IMR-90 (cell line): ENCODE measurements around the gene MEGF11. TPM values are rescaled to one million over a fixed set of nuclear protein-coding genes. Genes with fewer than 3 reads are reported as not detected.

Experiments
- ATAC-seq: fragments of 200-7000 bp; cut with Tn5 transposase; 2 replicates; pipeline ENCODE4 v1.9.1; 2020; ENCODE audit warnings: low read depth, mild to moderate bottlenecking, moderate library complexity
- BruUV-seq: library from RNA; stranded (reverse); fragments of 400-500 nt; replicated peaks from 2 replicates; lab custom pipeline; 2021; lab: Mats Ljungman, UMichigan
- CTCF ChIA-PET: fragments of 300-600 bp; formaldehyde crosslinking; extraction: SDS; loops from one replicate; lab custom pipeline; 2021; ENCODE audit warnings: antibody characterized with exemption; lab: Yijun Ruan, JAX
- POLR2A ChIA-PET: fragments of 300-600 bp; sonication (Branson Sonifier 250); formaldehyde crosslinking; loops from one replicate; lab custom pipeline; 2022; ENCODE audit warnings: antibody characterized with exemption; ENCODE audit not compliant: unreplicated experiment; lab: Charles Lee
- DNase-seq: peaks from one replicate; pipeline ENCODE4 v3.0.0; 2013
- H2AFZ ChIP-seq: replicated peaks from 2 replicates; pipeline ENCODE3; 2013; ENCODE audit warnings: low read length, mild to moderate bottlenecking; ENCODE audit not compliant: poor library complexity
- H2AK5ac ChIP-seq: 2 replicates; pipeline ENCODE4 v1.6.1; 2013; ENCODE audit warnings: low read depth, low read length, inconsistent platforms
- H2AK9ac ChIP-seq: replicated peaks from 2 replicates; pipeline ENCODE3; 2013; ENCODE audit warnings: mild to moderate bottlenecking, low read depth, low read length, moderate library complexity; ENCODE audit not compliant: poor library complexity
- H2BK120ac ChIP-seq: 2 replicates; pipeline ENCODE4 v1.6.1; 2013; ENCODE audit warnings: low read depth, low read length, inconsistent platforms
- H2BK15ac ChIP-seq: 3 replicates; pipeline ENCODE4 v1.6.1; 2013; ENCODE audit warnings: low read depth, low read length, inconsistent platforms
- H2BK20ac ChIP-seq: 2 replicates; pipeline ENCODE4 v1.6.1; 2013; ENCODE audit warnings: low read depth, mild to moderate bottlenecking, inconsistent platforms, low read length, moderate library complexity
- H2BK5ac ChIP-seq: 2 replicates; pipeline ENCODE4 v1.6.1; 2013; ENCODE audit warnings: mild to moderate bottlenecking, low read depth, low read length, inconsistent platforms; ENCODE audit not compliant: poor library complexity, severe bottlenecking
- H3K14ac ChIP-seq: replicated peaks from 2 replicates; pipeline ENCODE4 v1.6.1; 2013; ENCODE audit warnings: low read depth, low read length, inconsistent platforms
- H3K18ac ChIP-seq: 2 replicates; pipeline ENCODE4 v1.6.1; 2013; ENCODE audit warnings: low read depth, low read length, control low read depth
- H3K23ac ChIP-seq: 2 replicates; pipeline ENCODE4 v1.6.1; 2013; ENCODE audit warnings: low read depth, low read length, inconsistent platforms
- H3K27ac ChIP-seq: 2 replicates; pipeline ENCODE4 v1.5.1; 2013; ENCODE audit warnings: mild to moderate bottlenecking, control low read depth, low read length; ENCODE audit not compliant: insufficient read depth
- H3K27me3 ChIP-seq: 2 replicates; pipeline ENCODE4 v1.6.1; 2013; ENCODE audit warnings: low read length; ENCODE audit not compliant: control insufficient read depth, insufficient read depth
- H3K36me3 ChIP-seq: 2 replicates; pipeline ENCODE4 v1.6.1; 2013; ENCODE audit warnings: low read length, mixed read lengths; ENCODE audit not compliant: control insufficient read depth, insufficient read depth
- H3K4ac ChIP-seq: 2 replicates; pipeline ENCODE4 v1.6.1; 2013; ENCODE audit warnings: low read depth, low read length, inconsistent platforms
- H3K4me1 ChIP-seq: 2 replicates; pipeline ENCODE4 v1.6.1; 2013; ENCODE audit warnings: low read length, mixed read lengths; ENCODE audit not compliant: control insufficient read depth, insufficient read depth
- H3K4me2 ChIP-seq: 2 replicates; pipeline ENCODE4 v1.6.1; 2013; ENCODE audit warnings: low read depth, mild to moderate bottlenecking, control low read depth, low read length, moderate library complexity
- H3K4me3 ChIP-seq: 2 replicates; pipeline ENCODE4 v1.5.1; 2013; ENCODE audit warnings: low read depth, mild to moderate bottlenecking, control low read depth, low read length, moderate library complexity; ENCODE audit not compliant: insufficient read depth
- H3K56ac ChIP-seq: 2 replicates; pipeline ENCODE4 v1.6.1; 2013; ENCODE audit warnings: low read length, inconsistent platforms; ENCODE audit not compliant: insufficient read depth; ENCODE audit errors: extremely low read depth
- H3K79me1 ChIP-seq, 2 experiments: 2 replicates each; pipeline ENCODE4 v1.6.1; 2013; ENCODE audit warnings: low read length in 2 of 2, inconsistent platforms in 1 of 2, low read depth in 1 of 2
- H3K9ac ChIP-seq: 2 replicates; pipeline ENCODE4 v1.6.1; 2013; ENCODE audit warnings: low read depth, low read length, control low read depth
- H3K9me1 ChIP-seq: 2 replicates; pipeline ENCODE4 v1.6.1; 2013; ENCODE audit warnings: low read length, inconsistent platforms; ENCODE audit not compliant: insufficient read depth
- H3K9me3 ChIP-seq: 2 replicates; pipeline ENCODE4 v1.6.1; 2013; ENCODE audit warnings: low read length; ENCODE audit not compliant: control insufficient read depth, insufficient read depth
- H4K20me1 ChIP-seq: 2 replicates; pipeline ENCODE4 v1.6.1; 2013; ENCODE audit warnings: low read length, inconsistent platforms; ENCODE audit not compliant: insufficient read depth
- H4K5ac ChIP-seq: 2 replicates; pipeline ENCODE4 v1.6.1; 2013; ENCODE audit warnings: mild to moderate bottlenecking, low read depth, low read length, control low read depth
- H4K8ac ChIP-seq, 2 experiments: 2 replicates each; pipeline ENCODE4 v1.6.1; 2013; ENCODE audit warnings: low read depth in 2 of 2, low read length in 2 of 2, control low read depth in 1 of 2, inconsistent platforms in 1 of 2
- H4K91ac ChIP-seq: 2 replicates; pipeline ENCODE4 v1.6.1; 2013; ENCODE audit warnings: low read depth, low read length, inconsistent platforms; ENCODE audit not compliant: insufficient read depth
- BHLHE40 ChIP-seq: fragments of 150-350 bp; IDR thresholded peaks from 2 replicates; pipeline ENCODE4 v1.6.1; 2016; ENCODE audit warnings: mild to moderate bottlenecking, low read depth, low read length
- CHD1 ChIP-seq: IDR thresholded peaks from 2 replicates; pipeline ENCODE4 v1.6.1; 2012; ENCODE audit warnings: low read depth, low read length, improper control_type of control experiment
- CTCF ChIP-seq: conservative IDR thresholded peaks from 2 replicates; pipeline ENCODE4 v1.5.1; 2012; ENCODE audit warnings: mild to moderate bottlenecking, low read depth, low read length, improper control_type of control experiment
- ELK1 ChIP-seq: fragments of 150-350 bp; IDR thresholded peaks from 2 replicates; pipeline ENCODE4 v1.6.1; 2016; ENCODE audit warnings: low read depth, mild to moderate bottlenecking, low read length, moderate library complexity, borderline replicate concordance
- MAFK ChIP-seq: IDR thresholded peaks from 2 replicates; pipeline ENCODE4 v1.6.1; 2012; ENCODE audit warnings: low read depth, low read length, improper control_type of control experiment
- NFE2L2 ChIP-seq: fragments of 150-350 bp; IDR thresholded peaks from 2 replicates; pipeline ENCODE4 v1.6.1; 2016; ENCODE audit warnings: low read depth, mild to moderate bottlenecking, low read length
- RAD21 ChIP-seq: IDR thresholded peaks from 2 replicates; pipeline ENCODE4 v1.6.1; 2012; ENCODE audit warnings: low read length, improper control_type of control experiment
- RFX5 ChIP-seq: IDR thresholded peaks from 2 replicates; pipeline ENCODE4 v1.8.0; 2012; ENCODE audit warnings: low read depth, mild to moderate bottlenecking, low read length, moderate library complexity
- SMC3 ChIP-seq: fragments of 150-350 bp; IDR thresholded peaks from 2 replicates; pipeline ENCODE4 v1.6.1; 2016; ENCODE audit warnings: low read depth, mild to moderate bottlenecking, antibody characterized with exemption, low read length, moderate library complexity
- WGBS, 2 experiments: methylation state at CpG; one replicate each; pipeline versions ENCODE4 v1.1.5 to v1.1.7; 2013; ENCODE audit warnings: missing lambda C conversion rate in 2 of 2; ENCODE audit not compliant: insufficient read length in 1 of 2; ENCODE audit errors: extremely low coverage in 2 of 2; 5-methylcytosine and 5-hydroxymethylcytosine counted together
- dilution Hi-C: fragments of 300-500 bp; cut with HindIII; formaldehyde crosslinking; loops from one replicate; pipeline ENCODE4 v1.14.3; 2018; ENCODE audit warnings: low sequenced_read_pairs; ENCODE audit not compliant: unreplicated experiment
- in situ Hi-C: fragments of 300-500 bp; cut with MboI; formaldehyde crosslinking; loops from 3 replicates; pipeline ENCODE4 v1.14.3; 2019; ENCODE audit warnings: low sequenced_read_pairs, inconsistent platforms, mixed read lengths
- intact Hi-C: fragments of 100-400 bp; cut with micrococcal nuclease; formaldehyde crosslinking; loops from 2 replicates; pipeline ENCODE4 v1.10.0; 2022
- polyA plus RNA-seq, 3 experiments: library from polyadenylated mRNA; depleted of rRNA; stranded (reverse); fragments of >200 nt; gene quantifications; 2 replicates each; pipeline ENCODE4 v1.2.3, GENCODE V29; 2012; ENCODE audit warnings: low replicate concordance in 1 of 3
- total RNA-seq: library from RNA; depleted of rRNA; stranded (reverse); fragments of >200 nt; gene quantifications from 2 replicates; pipeline ENCODE4 v1.2.3, GENCODE V29; 2012

MEGF11 gene
- total and polyA plus RNA-seq, 2 of the 4 experiments (the other 2 are of a cell fraction), result not detected

GRCh38 chr15:66071160-66071920 lies 182.2 kb downstream of the MEGF11 start:
- Histone ChIP-seq H3K27me3 (peaks cover 52% of the 10 kb centered on the region), H2BK20ac (no peak overlapping the region), H3K9me3 (no peaks in the 10 kb centered on the region), H3K4me1 (no peaks in the 10 kb centered on the region), H2AFZ (no peak overlapping the region), H3K18ac (no peak overlapping the region), H4K5ac (no peak overlapping the region), H2AK9ac (no peak overlapping the region), H3K56ac (no peak overlapping the region), H3K23ac (no peak overlapping the region), H2BK5ac (no peak overlapping the region), H3K4ac (no peak overlapping the region), H2BK120ac (no peak overlapping the region), H3K9ac (no peak overlapping the region), H3K4me3 (no peak overlapping the region), H3K14ac (no peak overlapping the region), H2BK15ac (no peak overlapping the region), H3K79me1 (no peaks in the 10 kb centered on the region), H3K36me3 (no peaks in the 10 kb centered on the region), H3K4me2 (no peak overlapping the region), H2AK5ac (no peak overlapping the region), H4K20me1 (no peaks in the 10 kb centered on the region), H3K9me1 (no peaks in the 10 kb centered on the region), H4K8ac (no peak overlapping the region), H3K27ac (no peak overlapping the region), H4K91ac (no peak overlapping the region)
- no TSS peak for BruUV-seq
- no peak for ATAC-seq
- intact Hi-C loops (no loop called here), dilution Hi-C loops (no loop called here), in situ Hi-C loops (no loop called here)
- DNase-seq, result no peak
- 0 out of 2 replicates have a peak, but pooled peaks have one; percentile 6 for TF ChIP-seq MAFK
- TF ChIP-seq ELK1, result no peak
- TF ChIP-seq RFX5, result no peak
- no peak for TF ChIP-seq CHD1
- TF ChIP-seq NFE2L2, result no peak
- TF ChIP-seq RAD21, result no peak
- no peak for TF ChIP-seq SMC3
- no peak for TF ChIP-seq CTCF
- no peak for TF ChIP-seq BHLHE40
- WGBS, 2 experiments, result 58% methylated on average over 6 of the region's 14 CpGs; no CpG with 5 or more reads in 1 of the 2 experiments
- CTCF ChIA-PET, result interaction anchor here (1.1 kb wide), 1 partner anchor 9 kb away, joined by 3 read pairs; no protein-coding TSS in a partner anchor
- POLR2A ChIA-PET, result no interaction called here
